Activated CD4-positive, alpha-beta T cell treated with anti-CD3 and anti-CD28 coated beads, Interleukin-2, amount 10 ng/mL, durations not matched to agents 7 days and 5 days (primary cell): ENCODE measurements around the gene CNTNAP2. TPM values are rescaled to one million over a fixed set of nuclear protein-coding genes. Genes with fewer than 3 reads are reported as not detected.

Experiments
- CTCF ChIA-PET: fragments of 350-600 bp; sonication (Branson Sonifier 250); formaldehyde crosslinking; loops from one replicate; lab custom pipeline; 2021; ENCODE audit warnings: antibody characterized with exemption; lab: Charles Lee
- POLR2A ChIA-PET: fragments of 350-600 bp; sonication (Branson Sonifier 250); formaldehyde crosslinking; loops from one replicate; lab custom pipeline; 2021; ENCODE audit warnings: antibody characterized with exemption; lab: Charles Lee
- DNase-seq: peaks from one replicate; pipeline ENCODE4 v3.0.0-alpha.2; 2020
- H3K27ac Mint-ChIP-seq: one replicate; pipeline ENCODE4 v1.8.0; 2021; ENCODE audit warnings: mild to moderate bottlenecking, moderate library complexity, mixed read lengths
- H3K27me3 Mint-ChIP-seq: one replicate; pipeline ENCODE4 v1.8.0; 2021; ENCODE audit warnings: mixed read lengths
- H3K36me3 Mint-ChIP-seq: one replicate; pipeline ENCODE4 v1.8.0; 2021; ENCODE audit warnings: low read depth, mixed read lengths
- H3K4me1 Mint-ChIP-seq: one replicate; pipeline ENCODE4 v1.8.0; 2021; ENCODE audit warnings: mixed read lengths
- H3K4me3 Mint-ChIP-seq: one replicate; pipeline ENCODE4 v1.8.0; 2021; ENCODE audit warnings: mild to moderate bottlenecking, moderate library complexity, mixed read lengths
- H3K9me3 Mint-ChIP-seq: one replicate; pipeline ENCODE4 v1.8.0; 2021; ENCODE audit warnings: mixed read lengths
- total RNA-seq, 2 experiments: library from RNA; stranded (reverse); gene quantifications; one replicate each; pipeline ENCODE4 v1.2.3, GENCODE V29; 2021

The CNTNAP2 gene
- total RNA-seq, 2 experiments from 2014 or later: not detected

GRCh38 chr7:148079206-148080080 lies 1962.8 kb downstream of the CNTNAP2 start:
- Mint-ChIP-seq H3K9me3 (no peaks in the 10 kb centered on the region), H3K4me3 (no peak overlapping the region), H3K4me1 (no peaks in the 10 kb centered on the region), H3K27ac (no peak overlapping the region), H3K27me3 (peaks cover 5% of the 10 kb centered on the region), H3K36me3 (no peaks in the 10 kb centered on the region)
- CTCF ChIA-PET: no interaction called here
- POLR2A ChIA-PET: no interaction called here
- no peak for DNase-seq

GRCh38 chr7:148083448-148083847 lies 1966.8 kb downstream of the CNTNAP2 start:
- H3K27me3 Mint-ChIP-seq: peaks cover 16% of the 10 kb centered on the region
- no peaks in the 10 kb centered on the region for H3K36me3 Mint-ChIP-seq
- no peaks in the 10 kb centered on the region for H3K4me1 Mint-ChIP-seq
- ChIA-PET CTCF (no interaction called here), POLR2A (no interaction called here)
- no peak for DNase-seq
- H3K4me3 Mint-ChIP-seq: no peak overlapping the region
- no peaks in the 10 kb centered on the region for H3K9me3 Mint-ChIP-seq
- H3K27ac Mint-ChIP-seq: no peak overlapping the region

- CTCF ChIA-PET: no interaction called here
- H3K27me3 Mint-ChIP-seq: peaks cover 16% of the 10 kb centered on the region
- H3K9me3 Mint-ChIP-seq: no peaks in the 10 kb centered on the region
- no peaks in the 10 kb centered on the region for H3K4me1 Mint-ChIP-seq
- no peaks in the 10 kb centered on the region for H3K36me3 Mint-ChIP-seq
- H3K27ac Mint-ChIP-seq: no peak overlapping the region
- peak; percentile 21 for DNase-seq
- POLR2A ChIA-PET: no interaction called here
- H3K4me3 Mint-ChIP-seq: no peak overlapping the region
These were observed 1967.5 kb downstream of the CNTNAP2 start for GRCh38 chr7:148084138-148084537.

GRCh38 chr7:148091882-148092281 lies 1975.3 kb downstream of the CNTNAP2 start:
- Mint-ChIP-seq H3K27me3 (peaks cover 8% of the 10 kb centered on the region), H3K9me3 (no peaks in the 10 kb centered on the region), H3K4me3 (no peak overlapping the region), H3K27ac (no peak overlapping the region), H3K4me1 (no peaks in the 10 kb centered on the region), H3K36me3 (no peaks in the 10 kb centered on the region)
- DNase-seq: no peak
- CTCF ChIA-PET: no interaction called here
- POLR2A ChIA-PET: no interaction called here

- Mint-ChIP-seq H3K27me3 (no peaks in the 10 kb centered on the region), H3K4me3 (no peak overlapping the region), H3K36me3 (no peaks in the 10 kb centered on the region), H3K4me1 (no peaks in the 10 kb centered on the region), H3K9me3 (no peaks in the 10 kb centered on the region), H3K27ac (no peak overlapping the region)
- CTCF ChIA-PET: no interaction called here
- POLR2A ChIA-PET: no interaction called here
- DNase-seq: no peak
These were observed 1977.0 kb downstream of the CNTNAP2 start for GRCh38 chr7:148093375-148094166.

GRCh38 chr7:148095066-148095465 lies 1978.5 kb downstream of the CNTNAP2 start:
- H3K27me3 Mint-ChIP-seq: no peaks in the 10 kb centered on the region
- no peaks in the 10 kb centered on the region for H3K4me1 Mint-ChIP-seq
- H3K27ac Mint-ChIP-seq: no peak overlapping the region
- H3K9me3 Mint-ChIP-seq: no peaks in the 10 kb centered on the region
- H3K4me3 Mint-ChIP-seq: no peak overlapping the region
- ChIA-PET POLR2A (no interaction called here), CTCF (no interaction called here)
- no peak for DNase-seq
- H3K36me3 Mint-ChIP-seq: no peaks in the 10 kb centered on the region

- CTCF ChIA-PET: no interaction called here
- no peaks in the 10 kb centered on the region for H3K36me3 Mint-ChIP-seq
- peaks cover 3% of the 10 kb centered on the region for H3K9me3 Mint-ChIP-seq
- POLR2A ChIA-PET: no interaction called here
- H3K4me1 Mint-ChIP-seq: no peaks in the 10 kb centered on the region
- no peaks in the 10 kb centered on the region for H3K27me3 Mint-ChIP-seq
- H3K4me3 Mint-ChIP-seq: no peak overlapping the region
- DNase-seq: no peak
- H3K27ac Mint-ChIP-seq: no peak overlapping the region
These were observed 1987.6 kb downstream of the CNTNAP2 start for GRCh38 chr7:148104136-148104716.

- no peaks in the 10 kb centered on the region for H3K36me3 Mint-ChIP-seq
- no peaks in the 10 kb centered on the region for H3K4me1 Mint-ChIP-seq
- no peak for DNase-seq
- POLR2A ChIA-PET: no interaction called here
- no peak overlapping the region for H3K27ac Mint-ChIP-seq
- H3K4me3 Mint-ChIP-seq: no peak overlapping the region
- H3K27me3 Mint-ChIP-seq: no peaks in the 10 kb centered on the region
- peaks cover 3% of the 10 kb centered on the region for H3K9me3 Mint-ChIP-seq
- CTCF ChIA-PET: no interaction called here
These were observed 1988.3 kb downstream of the CNTNAP2 start for GRCh38 chr7:148104924-148105323.

- no peaks in the 10 kb centered on the region for H3K36me3 Mint-ChIP-seq
- no peak overlapping the region for H3K4me3 Mint-ChIP-seq
- no peaks in the 10 kb centered on the region for H3K4me1 Mint-ChIP-seq
- H3K27ac Mint-ChIP-seq: no peak overlapping the region
- POLR2A ChIA-PET: no interaction called here
- H3K27me3 Mint-ChIP-seq: no peaks in the 10 kb centered on the region
- peaks cover 3% of the 10 kb centered on the region for H3K9me3 Mint-ChIP-seq
- CTCF ChIA-PET: no interaction called here
- DNase-seq: no peak
These were observed 1989.3 kb downstream of the CNTNAP2 start for GRCh38 chr7:148105853-148106252.

GRCh38 chr7:148107443-148108127 lies 1991.0 kb downstream of the CNTNAP2 start:
- Mint-ChIP-seq H3K4me1 (no peaks in the 10 kb centered on the region), H3K9me3 (no peaks in the 10 kb centered on the region), H3K27me3 (no peaks in the 10 kb centered on the region), H3K4me3 (no peak overlapping the region), H3K36me3 (no peaks in the 10 kb centered on the region), H3K27ac (no peak overlapping the region)
- POLR2A ChIA-PET: no interaction called here
- CTCF ChIA-PET: interaction anchor here (0.6 kb wide), 1 partner anchor 15 kb away, joined by 3 read pairs; no protein-coding TSS in a partner anchor
- no peak for DNase-seq

GRCh38 chr7:148108381-148108780 lies 1991.8 kb downstream of the CNTNAP2 start:
- CTCF ChIA-PET: interaction anchor here (0.6 kb wide), 1 partner anchor 16 kb away, joined by 3 read pairs; no protein-coding TSS in a partner anchor

GRCh38 chr7:148110097-148110868 lies 1993.7 kb downstream of the CNTNAP2 start:
- CTCF ChIA-PET: no interaction called here
- no peak overlapping the region for H3K27ac Mint-ChIP-seq
- peaks cover 3% of the 10 kb centered on the region for H3K27me3 Mint-ChIP-seq
- no peak for DNase-seq
- H3K4me1 Mint-ChIP-seq: no peaks in the 10 kb centered on the region
- H3K9me3 Mint-ChIP-seq: no peaks in the 10 kb centered on the region
- H3K4me3 Mint-ChIP-seq: no peak overlapping the region
- H3K36me3 Mint-ChIP-seq: no peaks in the 10 kb centered on the region
- POLR2A ChIA-PET: no interaction called here

More at GRCh38 chr7:148108381-148108780, 1991.8 kb downstream of the CNTNAP2 start:
- POLR2A ChIA-PET: no interaction called here
- H3K36me3 Mint-ChIP-seq: no peaks in the 10 kb centered on the region
- H3K27me3 Mint-ChIP-seq: no peaks in the 10 kb centered on the region
- no peaks in the 10 kb centered on the region for H3K4me1 Mint-ChIP-seq
- no peak for DNase-seq
- no peaks in the 10 kb centered on the region for H3K9me3 Mint-ChIP-seq
- H3K27ac Mint-ChIP-seq: no peak overlapping the region
- no peak overlapping the region for H3K4me3 Mint-ChIP-seq
